ENCODE data around the gene TMC8. TPM values are rescaled to one million over a fixed set of nuclear protein-coding genes. Genes with fewer than 3 reads are reported as not detected.
A peak's percentile ranks its signal among the peaks of the same experiment; 100 is the strongest.
"Not testable (repeated sequence)": the region's sequence is repeated elsewhere in the genome, so short reads cannot be mapped to it uniquely, and the experiment has no call there.

Gene TMC8
- total and polyA plus RNA-seq, 2 experiments from 2014 or later: 1.2 to 1.3 TPM

DNA sequence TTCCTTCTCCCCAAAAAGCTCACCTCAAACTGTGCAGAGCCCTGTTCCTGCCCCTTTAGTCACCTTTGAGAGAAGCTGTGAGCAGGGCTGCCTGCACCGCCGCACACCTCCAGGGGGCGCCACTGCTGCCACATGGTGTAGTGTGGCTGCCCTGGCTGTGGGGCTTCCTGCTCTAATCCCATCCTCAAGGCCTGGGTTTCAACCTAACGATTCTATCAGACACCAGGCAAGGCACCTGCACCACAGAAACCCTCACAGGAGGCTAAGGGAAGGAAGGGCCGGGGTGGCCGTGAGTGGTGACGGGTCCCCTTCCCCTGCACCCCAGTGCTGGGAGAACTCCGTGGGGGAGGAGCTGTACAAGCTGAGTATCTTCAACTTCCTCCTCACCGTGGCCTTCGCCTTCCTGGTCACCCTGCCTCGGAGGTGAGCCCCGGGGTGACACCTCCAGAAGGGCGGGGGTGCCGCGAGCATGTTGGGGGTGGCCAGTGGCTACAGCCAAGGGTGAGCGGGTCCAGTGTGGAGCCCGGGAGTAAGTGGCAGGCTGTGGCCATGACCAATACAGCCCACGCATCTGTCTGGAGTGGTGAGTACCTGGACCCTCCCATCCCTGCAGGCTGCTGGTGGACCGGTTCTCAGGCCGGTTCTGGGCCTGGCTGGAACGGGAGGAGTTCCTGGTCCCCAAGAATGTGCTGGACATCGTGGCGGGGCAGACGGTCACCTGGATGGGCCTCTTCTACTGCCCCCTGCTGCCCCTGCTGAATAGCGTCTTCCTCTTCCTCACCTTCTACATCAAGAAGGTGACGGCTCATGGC lies 7.0 kb downstream of the TMC8 start:
- Histone ChIP-seq H2AFZ (no peak overlapping the region), H3K4me1 (ENCODE audit: insufficient read depth) (peaks cover 6% of the 10 kb centered on the region; the same call in 1 of the 2 replicates), H3K9me2 (ENCODE audit: insufficient read depth) (no peaks in the 10 kb centered on the region), H4K20me1 (replicated peaks; ENCODE audit: insufficient read depth) (no peaks in the 10 kb centered on the region), H3K4me2 (no peak overlapping the region), H3K4me3 (no peak overlapping the region), H3K36me3 (ENCODE audit: insufficient read depth) (no peaks in the 10 kb centered on the region), H3K27me3 (ENCODE audit: insufficient read depth) (peaks cover 13% of the 10 kb centered on the region; the same call in 1 of the 2 replicates), H3K27ac (ENCODE audit: low read depth) (no peak overlapping the region), H3K79me2 (replicated peaks; ENCODE audit: insufficient read depth) (no peaks in the 10 kb centered on the region), H3F3A (replicated peaks; ENCODE audit: low read depth) (peaks cover 11% of the 10 kb centered on the region; the same call in 1 of the 2 replicates)
- ATAC-seq: no peak; the same call in 2 of the 3 replicates
- Mint-ChIP-seq H3K9me3 (no peaks in the 10 kb centered on the region), H3K4me3 (no peak overlapping the region), H3K36me3 (ENCODE audit: low read depth) (no peaks in the 10 kb centered on the region), H3K4me1 (peaks cover 11% of the 10 kb centered on the region), H3K27me3 (ENCODE audit: insufficient read depth, low read depth, poor library complexity) (peaks cover 20% of the 10 kb centered on the region), H3K27ac (no peak overlapping the region)
- peak; percentile 75 to 82 for TF ChIP-seq CTCF (conservative IDR thresholded peaks at IDR 0.05; ENCODE audit: low read depth in 2 of 2)
- TF ChIP-seq ZNF331 (CRISPR knock-in tag; IDR thresholded peaks at IDR 0.05; ENCODE audit: low read depth): no peak
- peak; percentile 57 for DNase-seq (ENCODE audit: low spot score)

GRCh38 chr17:78138204-78139060 lies 7.9 kb downstream of the TMC8 start:
- peaks cover 11% of the 10 kb centered on the region for H3K27me3 Mint-ChIP-seq (ENCODE audit: insufficient read depth, low read depth, poor library complexity)
- H3K4me2 ChIP-seq: no peak overlapping the region
- H3K4me3 ChIP-seq: no peak overlapping the region
- no peaks in the 10 kb centered on the region for H3K9me3 Mint-ChIP-seq
- H2AFZ ChIP-seq: no peak overlapping the region
- TF ChIP-seq, protein P1, sequence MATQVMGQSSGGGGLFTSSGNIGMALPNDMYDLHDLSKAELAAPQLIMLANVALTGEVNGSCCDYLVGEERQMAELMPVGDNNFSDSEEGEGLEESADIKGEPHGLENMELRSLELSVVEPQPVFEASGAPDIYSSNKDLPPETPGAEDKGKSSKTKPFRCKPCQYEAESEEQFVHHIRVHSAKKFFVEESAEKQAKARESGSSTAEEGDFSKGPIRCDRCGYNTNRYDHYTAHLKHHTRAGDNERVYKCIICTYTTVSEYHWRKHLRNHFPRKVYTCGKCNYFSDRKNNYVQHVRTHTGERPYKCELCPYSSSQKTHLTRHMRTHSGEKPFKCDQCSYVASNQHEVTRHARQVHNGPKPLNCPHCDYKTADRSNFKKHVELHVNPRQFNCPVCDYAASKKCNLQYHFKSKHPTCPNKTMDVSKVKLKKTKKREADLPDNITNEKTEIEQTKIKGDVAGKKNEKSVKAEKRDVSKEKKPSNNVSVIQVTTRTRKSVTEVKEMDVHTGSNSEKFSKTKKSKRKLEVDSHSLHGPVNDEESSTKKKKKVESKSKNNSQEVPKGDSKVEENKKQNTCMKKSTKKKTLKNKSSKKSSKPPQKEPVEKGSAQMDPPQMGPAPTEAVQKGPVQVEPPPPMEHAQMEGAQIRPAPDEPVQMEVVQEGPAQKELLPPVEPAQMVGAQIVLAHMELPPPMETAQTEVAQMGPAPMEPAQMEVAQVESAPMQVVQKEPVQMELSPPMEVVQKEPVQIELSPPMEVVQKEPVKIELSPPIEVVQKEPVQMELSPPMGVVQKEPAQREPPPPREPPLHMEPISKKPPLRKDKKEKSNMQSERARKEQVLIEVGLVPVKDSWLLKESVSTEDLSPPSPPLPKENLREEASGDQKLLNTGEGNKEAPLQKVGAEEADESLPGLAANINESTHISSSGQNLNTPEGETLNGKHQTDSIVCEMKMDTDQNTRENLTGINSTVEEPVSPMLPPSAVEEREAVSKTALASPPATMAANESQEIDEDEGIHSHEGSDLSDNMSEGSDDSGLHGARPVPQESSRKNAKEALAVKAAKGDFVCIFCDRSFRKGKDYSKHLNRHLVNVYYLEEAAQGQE (IDR thresholded peaks at IDR 0.05; ENCODE audit: unreplicated experiment): no peak
- no peak for TF ChIP-seq ZNF114 (CRISPR knock-in tag; IDR thresholded peaks at IDR 0.05)
- TF ChIP-seq NANOG (IDR thresholded peaks at IDR 0.05; ENCODE audit: borderline replicate concordance): no peak
- no peak for TF ChIP-seq CREB1 (CRISPR knock-in tag; IDR thresholded peaks at IDR 0.05; ENCODE audit: low read depth)
- no peak for TF ChIP-seq POLR2AphosphoS5 (IDR thresholded peaks at IDR 0.05; ENCODE audit: low read depth)
- TF ChIP-seq STAT1 (IDR thresholded peaks at IDR 0.05; ENCODE audit: unreplicated experiment): no peak
- TF ChIP-seq EZH2 (IDR thresholded peaks at IDR 0.05; ENCODE audit: low read depth, unreplicated experiment): no peak
- no peak for TF ChIP-seq ETS1 (IDR thresholded peaks at IDR 0.05)
- no peaks in the 10 kb centered on the region for H4K20me1 ChIP-seq (replicated peaks; ENCODE audit: insufficient read depth)
- no peak overlapping the region for H3K27ac Mint-ChIP-seq
- peaks cover 5% of the 10 kb centered on the region; the same call in 1 of the 2 replicates for H3K4me1 ChIP-seq (ENCODE audit: insufficient read depth)
- no peaks in the 10 kb centered on the region for H3K9me2 ChIP-seq (ENCODE audit: insufficient read depth)
- no peak overlapping the region for H3K4me3 Mint-ChIP-seq
- H3K27ac ChIP-seq (ENCODE audit: low read depth): no peak overlapping the region
- H3K4me1 Mint-ChIP-seq: peaks cover 11% of the 10 kb centered on the region
- H3K27me3 ChIP-seq (ENCODE audit: insufficient read depth): 0 out of 2 replicates have a peak, but pooled peaks cover 6% of the 10 kb centered on the region
- no peaks in the 10 kb centered on the region for H3K36me3 ChIP-seq (ENCODE audit: insufficient read depth)
- H3K36me3 Mint-ChIP-seq (ENCODE audit: low read depth): no peaks in the 10 kb centered on the region
- no peak for ATAC-seq
- no peaks in the 10 kb centered on the region for H3K79me2 ChIP-seq (replicated peaks; ENCODE audit: insufficient read depth)
- 0 out of 2 replicates have a peak, but pooled peaks cover 10% of the 10 kb centered on the region for H3F3A ChIP-seq (replicated peaks; ENCODE audit: low read depth)
- DNase-seq (ENCODE audit: low spot score): no peak

- DNase-seq (ENCODE audit: low spot score); H3K27me3 Mint-ChIP-seq (ENCODE audit: insufficient read depth, low read depth, poor library complexity); H4K20me1 ChIP-seq (replicated peaks; ENCODE audit: insufficient read depth); H3K27ac Mint-ChIP-seq; H3K4me3 Mint-ChIP-seq; H3K27me3 ChIP-seq (ENCODE audit: insufficient read depth); H3K9me3 Mint-ChIP-seq; H3K9me2 ChIP-seq (ENCODE audit: insufficient read depth); H3K27ac ChIP-seq (ENCODE audit: low read depth); ATAC-seq; H3K4me1 ChIP-seq (ENCODE audit: insufficient read depth); H3F3A ChIP-seq (replicated peaks; ENCODE audit: low read depth); H3K79me2 ChIP-seq (replicated peaks; ENCODE audit: insufficient read depth); H3K4me1 Mint-ChIP-seq; H3K4me3 ChIP-seq; H3K36me3 ChIP-seq (ENCODE audit: insufficient read depth); H3K36me3 Mint-ChIP-seq (ENCODE audit: low read depth): not testable (repeated sequence)
- H2AFZ ChIP-seq: peak overlapping the region; percentile 97
- H3K4me2 ChIP-seq: peak overlapping the region; percentile 62; the same call in 1 of the 2 replicates
Measured at GRCh38 chr17:78139861-78140168, 9.2 kb downstream of the TMC8 start.

Data from GM23338 (cell line).